Brain pericyte (primary cell): Measurements from ENCODE around the gene SEMA6B.
"Not testable (repeated sequence)": the region's sequence is repeated elsewhere in the genome, so short reads cannot be mapped to it uniquely, and the experiment has no call there.

ENCODE experiments used
- DNase-seq: peaks from one replicate; pipeline ENCODE4 v3.0.0-alpha.2; 2012; ENCODE audit warnings: low read depth, low spot score

The SEMA6B gene

GRCh38 chr19:4547303-4548237, 11.9 kb downstream of the SEMA6B start:
- DNase-seq, result no peak

- no peak for DNase-seq
Observed at GRCh38 chr19:4543842-4544647, 15.4 kb downstream of the SEMA6B start.

- no peak for DNase-seq
Observed at GRCh38 chr19:4542896-4543841, 16.3 kb downstream of the SEMA6B start.

GRCh38 chr19:4541806-4542145, 17.7 kb downstream of the SEMA6B start:
- not testable (repeated sequence) for DNase-seq

GRCh38 chr19:4541114-4541805, 18.2 kb downstream of the SEMA6B start:
- DNase-seq, result no peak

GRCh38 chr19:4539693-4540581, 19.5 kb downstream of the SEMA6B start, which contains the start of gene LRG1:
Gene LRG1, minus strand, starts transcription at chr19:4540036. Its CDS starts 23 bp downstream, at chr19:4540013.
- no peak for DNase-seq

- DNase-seq, result no peak
Observed at GRCh38 chr19:4539169-4539692, 20.3 kb downstream of the SEMA6B start.

- no peak for DNase-seq
Observed at GRCh38 chr19:4538601-4538954, 20.9 kb downstream of the SEMA6B start.

- no peak for DNase-seq
Observed at GRCh38 chr19:4537953-4538600, 21.4 kb downstream of the SEMA6B start.

- no peak for DNase-seq
Observed at GRCh38 chr19:4536798-4537197, 22.7 kb downstream of the SEMA6B start.

- no peak for DNase-seq
Observed at GRCh38 chr19:4534836-4535658, 24.4 kb downstream of the SEMA6B start, which contains the start of gene PLIN5. Gene PLIN5, minus strand, starts transcription at chr19:4535224. Its CDS starts 1,150 bp downstream, at chr19:4534074.

GRCh38 chr19:4533835-4534424, 25.6 kb downstream of the SEMA6B start:
- no peak for DNase-seq

- DNase-seq, result no peak
Observed at GRCh38 chr19:4533334-4533733, 26.1 kb downstream of the SEMA6B start.

GRCh38 chr19:4531562-4532165, 27.8 kb downstream of the SEMA6B start:
- no peak for DNase-seq

GRCh38 chr19:4529924-4530522, 29.5 kb downstream of the SEMA6B start:
- DNase-seq, result no peak

- DNase-seq, result no peak
Observed at GRCh38 chr19:4528843-4529242, 30.6 kb downstream of the SEMA6B start.

- not testable (repeated sequence) for DNase-seq
Observed at GRCh38 chr19:4527377-4527776, 32.1 kb downstream of the SEMA6B start.
